OCI-M1 (cell line): ENCODE data around the gene ZRANB3.

Source experiments
- DNase-seq: peaks from one replicate; lab custom pipeline; 2025; lab: John Stamatoyannopoulos, UW

The ZRANB3 gene

DNA sequence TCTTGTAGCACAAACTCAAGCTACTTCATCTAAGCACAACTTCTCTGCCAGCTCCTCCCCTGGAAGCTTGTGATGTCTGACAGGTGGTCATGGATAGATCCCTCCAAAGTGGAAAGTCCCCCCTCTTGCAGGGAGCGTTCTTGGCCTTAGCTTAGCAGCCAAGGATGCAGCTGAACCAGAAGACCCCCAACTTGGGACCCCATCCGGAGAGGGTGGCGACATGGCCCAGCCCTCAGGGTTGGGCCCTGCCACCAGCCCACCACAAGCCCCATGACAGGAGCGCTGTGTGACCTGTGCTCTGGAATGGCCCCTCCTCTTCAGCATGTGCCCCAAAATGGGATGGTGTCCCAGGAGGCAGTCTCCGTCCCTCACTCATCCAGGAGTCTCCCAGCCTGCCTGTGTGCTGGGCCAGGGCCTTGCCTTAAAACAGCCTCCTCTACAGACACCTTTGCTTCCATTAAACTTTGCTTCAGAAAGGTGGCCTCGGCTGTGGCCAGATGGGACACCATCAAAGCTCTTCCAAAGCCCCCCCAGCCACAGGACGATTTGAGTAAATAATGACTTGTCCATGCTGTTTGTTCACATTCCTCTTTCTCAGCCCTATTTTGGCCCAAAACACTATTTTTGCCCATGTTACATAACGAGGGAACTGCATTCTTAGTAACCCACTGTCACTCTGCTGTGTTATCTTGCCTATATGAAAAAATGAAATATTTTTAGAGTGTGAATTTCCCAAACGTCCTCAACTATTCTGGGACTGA, 356.8 kb downstream of the ZRANB3 start:
- DNase-seq = no peak

DNA sequence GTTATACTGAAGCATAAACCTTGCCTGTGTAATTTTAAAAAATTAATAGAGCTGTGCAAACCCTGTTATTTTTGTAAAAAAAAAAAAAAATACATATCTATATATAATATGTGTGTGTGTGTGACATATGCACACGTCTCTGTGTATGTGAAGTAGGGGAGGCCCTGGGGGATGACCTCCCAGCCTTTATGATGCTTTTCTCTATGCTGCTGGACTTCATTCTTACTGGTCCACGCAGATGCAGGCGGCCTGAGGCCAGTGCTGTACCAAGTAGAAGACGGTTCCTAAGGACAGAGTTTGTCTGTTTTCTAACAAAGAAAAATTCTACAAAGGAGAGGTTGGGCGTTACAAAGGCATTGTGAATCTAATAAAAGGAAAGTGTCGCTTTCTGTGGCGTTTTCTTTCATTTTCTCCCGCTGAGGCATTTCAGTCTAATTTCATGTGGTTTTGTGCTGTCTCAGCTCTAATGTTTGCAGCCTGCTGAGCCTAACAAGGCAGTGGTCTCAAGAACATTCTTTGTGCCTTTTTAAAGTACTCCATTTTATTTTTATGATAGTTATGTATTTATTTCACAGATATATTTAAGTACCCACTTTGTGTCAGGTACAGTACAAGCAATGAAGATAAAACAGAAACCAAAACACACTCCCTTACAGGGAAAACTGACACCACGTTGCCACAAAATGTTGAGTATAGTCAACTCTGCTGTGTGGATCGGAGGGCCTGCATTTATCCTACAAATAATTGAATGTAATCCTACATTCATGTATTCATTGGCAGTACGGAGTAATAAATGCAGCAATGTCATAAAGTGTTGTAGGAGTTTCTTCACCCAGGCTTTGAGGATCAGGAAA, 360.9 kb downstream of the ZRANB3 start:
- DNase-seq = no peak

DNA sequence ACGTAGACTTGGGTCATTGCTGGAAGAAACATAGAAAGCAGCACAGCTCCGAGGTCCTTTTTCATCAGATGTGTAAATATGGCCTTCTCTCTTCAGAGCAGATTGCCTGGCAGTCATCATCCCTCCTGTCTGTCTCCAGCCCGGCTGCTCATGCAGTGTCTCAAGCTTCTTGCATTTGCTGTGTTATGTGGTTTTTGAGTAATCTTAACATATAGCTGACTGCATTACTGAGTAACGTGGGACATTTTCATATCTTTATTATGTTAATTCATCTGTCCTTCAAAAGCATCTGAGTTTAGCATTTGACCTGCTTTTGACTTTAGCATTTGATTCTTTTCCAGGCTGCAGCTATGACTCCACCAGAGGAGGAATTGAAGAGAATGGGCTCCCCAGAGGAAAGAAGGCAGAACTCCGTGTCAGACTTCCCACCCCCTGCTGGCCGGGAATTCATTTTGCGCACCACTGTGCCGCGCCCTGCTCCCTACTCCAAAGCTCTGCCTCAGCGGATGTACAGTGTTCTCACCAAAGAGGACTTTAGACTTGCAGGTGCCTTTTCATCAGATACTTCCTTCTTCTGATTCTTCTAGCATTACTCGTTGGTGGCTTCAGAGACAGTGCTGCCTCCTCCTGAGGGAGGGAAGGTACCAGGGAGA, 362.7 kb downstream of the ZRANB3 start:
- DNase-seq = no peak

DNA sequence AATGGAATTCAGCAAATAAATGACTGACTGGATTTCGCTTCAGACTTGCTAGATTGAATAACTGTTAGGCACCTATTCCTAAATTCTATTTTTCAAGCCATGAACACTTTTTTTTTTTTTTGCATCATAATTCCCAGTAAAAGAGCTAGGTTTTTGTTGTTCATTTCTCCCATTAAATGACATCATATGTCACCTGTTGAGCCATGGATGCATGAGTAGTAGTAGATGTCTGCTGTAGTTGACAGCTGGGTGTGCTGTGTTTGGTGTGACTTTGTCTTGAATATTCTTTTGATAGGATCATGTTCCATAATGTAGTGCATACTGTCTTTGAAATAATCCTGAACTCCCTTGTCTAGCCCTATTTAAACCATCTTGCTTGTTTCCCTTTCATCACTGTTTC, 363.7 kb downstream of the ZRANB3 start:
- no peak for DNase-seq

DNA sequence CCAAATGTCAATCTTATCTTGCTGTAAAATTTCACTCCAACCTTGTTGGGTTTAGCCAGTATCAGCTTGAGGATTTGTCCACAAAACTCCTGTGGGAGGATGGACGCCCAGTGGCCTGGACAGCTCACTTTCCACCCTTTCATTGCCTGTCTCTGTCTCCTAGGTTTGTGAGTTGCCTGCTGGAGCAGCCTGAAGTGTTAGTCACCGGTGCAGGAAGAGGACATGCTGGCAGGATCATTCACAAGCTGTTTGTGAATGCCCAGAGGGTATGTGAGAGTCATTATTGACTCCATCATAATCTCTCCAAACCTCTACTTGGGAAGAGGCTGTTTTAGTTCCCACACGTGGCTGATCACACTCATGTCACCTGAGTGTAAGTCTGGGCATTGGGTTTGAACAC, 366.6 kb downstream of the ZRANB3 start:
- DNase-seq = no peak

DNA sequence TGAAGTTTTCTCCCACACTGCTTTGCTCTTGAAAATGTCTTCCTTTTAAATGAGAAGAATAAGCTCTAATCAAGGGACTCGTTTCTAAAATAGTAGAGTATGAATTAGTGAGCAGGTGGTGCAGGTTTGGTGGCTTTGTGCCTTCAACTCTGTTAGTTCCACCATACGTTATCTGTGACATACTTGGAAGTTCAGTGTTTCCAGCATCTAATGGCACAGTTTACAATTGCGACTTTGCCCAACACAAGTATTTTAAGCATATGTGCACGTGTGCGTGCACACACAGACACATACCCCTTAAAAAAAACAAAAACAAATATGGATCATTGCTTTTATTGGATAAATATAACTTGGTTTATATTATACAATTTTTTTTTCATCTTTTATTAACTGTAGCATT, 367.1 kb downstream of the ZRANB3 start:
- DNase-seq = no peak

DNA sequence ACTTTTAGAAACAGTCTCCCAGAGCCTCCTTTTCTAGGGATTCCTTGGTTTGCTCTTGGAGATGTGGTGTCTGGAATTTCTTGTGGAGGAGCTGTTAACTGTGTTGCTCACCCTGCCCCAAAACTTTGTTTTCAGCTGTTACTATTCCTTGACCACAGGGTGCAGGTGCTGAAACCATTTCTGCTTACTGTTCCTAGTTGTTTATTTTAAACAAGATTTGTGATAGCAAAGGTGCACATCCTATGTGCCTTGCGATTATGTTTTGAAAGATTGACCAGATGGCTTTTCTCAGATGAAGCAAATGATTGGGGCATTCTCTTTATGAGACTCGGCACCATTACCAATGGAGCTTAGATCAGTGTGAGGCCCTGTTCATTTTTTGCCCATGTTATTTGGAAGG, 367.7 kb downstream of the ZRANB3 start:
- no peak for DNase-seq

DNA sequence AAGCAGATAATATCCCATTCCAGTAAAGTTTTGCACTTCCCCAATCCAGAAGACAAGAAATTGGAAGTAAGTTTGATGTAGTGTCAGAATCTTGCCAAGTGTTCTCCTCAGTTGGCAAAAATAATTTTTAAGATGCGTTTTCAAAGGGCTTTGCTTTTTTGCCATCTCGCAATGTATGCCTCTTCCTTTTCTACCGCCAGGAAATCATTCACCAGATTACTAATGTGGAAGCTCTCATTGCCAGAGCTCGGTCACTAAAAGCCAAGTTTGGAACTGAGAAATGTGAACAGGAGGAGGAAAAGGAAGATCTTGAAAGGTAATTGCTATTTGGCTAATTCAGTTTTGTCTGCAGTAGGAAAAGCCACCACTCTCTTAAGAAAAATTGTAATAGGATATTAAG, 368.2 kb downstream of the ZRANB3 start:
- DNase-seq = no peak

DNA sequence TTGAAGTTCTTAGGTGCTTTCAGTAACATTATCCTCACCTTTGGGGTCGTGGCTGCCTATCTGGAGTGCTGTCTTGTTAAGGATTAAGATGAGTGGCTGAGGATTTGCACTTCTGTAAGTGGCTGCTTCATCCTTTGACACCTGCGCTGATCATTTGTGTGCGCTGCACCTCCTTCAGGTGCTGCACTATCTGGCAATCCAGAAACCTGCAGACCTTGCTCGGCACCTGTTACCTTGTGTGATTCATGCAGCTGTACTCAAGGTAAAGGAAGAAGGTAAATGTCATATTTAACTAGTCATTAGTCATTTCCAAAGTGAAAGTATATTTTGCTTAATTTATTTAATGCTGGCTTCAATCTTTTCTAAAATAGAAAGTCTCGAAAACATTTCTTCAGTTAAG, 368.6 kb downstream of the ZRANB3 start:
- no peak for DNase-seq

DNA sequence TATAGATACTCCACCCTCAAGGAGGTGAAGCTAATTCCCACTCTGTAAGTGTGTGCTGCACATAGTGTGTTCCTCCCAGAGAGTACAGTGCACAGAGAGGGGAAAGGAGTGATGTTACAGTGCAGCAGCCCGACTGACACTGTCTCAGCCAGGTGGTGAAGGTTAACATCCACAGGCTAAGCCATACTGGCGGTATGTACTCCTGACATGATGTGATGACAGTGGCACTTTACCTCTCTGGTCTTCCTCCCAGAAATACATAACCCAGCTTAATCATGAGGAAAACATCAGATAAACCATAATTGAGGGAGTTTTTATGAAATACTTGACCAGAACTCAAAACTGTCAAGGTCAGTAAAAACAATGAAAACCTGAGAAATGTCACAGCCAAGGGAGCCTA, 371.8 kb downstream of the ZRANB3 start:
- DNase-seq = no peak

DNA sequence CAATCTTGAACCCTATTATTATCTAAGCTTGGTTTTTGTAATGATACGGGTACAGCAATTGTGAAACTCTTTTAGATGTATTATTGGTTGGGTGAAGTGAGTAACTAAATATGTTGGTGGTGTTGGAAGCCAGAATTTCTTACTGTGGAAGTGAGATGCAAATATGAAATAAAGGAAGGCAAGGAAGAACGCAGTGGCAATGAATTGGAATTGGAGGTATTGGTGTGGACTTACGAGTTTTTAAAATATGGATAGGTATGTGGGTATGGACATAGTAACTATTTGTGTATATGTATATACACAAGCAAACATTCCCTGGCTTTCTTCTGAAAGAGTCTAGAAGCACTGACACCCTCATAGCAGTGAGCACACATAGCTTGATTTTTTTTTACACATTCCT, 373.2 kb downstream of the ZRANB3 start:
- no peak for DNase-seq

DNA sequence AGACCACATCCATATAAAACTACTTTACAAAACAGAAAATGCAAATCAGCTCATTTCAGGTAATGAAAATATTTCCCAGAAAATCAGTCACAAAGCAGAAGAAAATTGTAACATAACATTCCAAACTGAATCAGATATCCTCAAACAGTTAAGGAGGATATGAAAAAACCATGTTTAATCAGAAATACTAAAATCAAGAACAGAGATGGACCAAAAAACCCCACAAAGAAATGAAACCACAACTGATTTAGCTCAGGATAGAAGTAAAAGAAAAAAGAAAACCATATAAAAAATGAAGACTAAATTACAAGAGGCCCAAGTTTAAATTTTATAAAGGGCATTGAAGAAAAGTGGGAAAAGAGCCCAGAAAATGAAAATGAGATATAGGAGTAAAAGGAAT, 376.1 kb downstream of the ZRANB3 start:
- DNase-seq = no peak

DNA sequence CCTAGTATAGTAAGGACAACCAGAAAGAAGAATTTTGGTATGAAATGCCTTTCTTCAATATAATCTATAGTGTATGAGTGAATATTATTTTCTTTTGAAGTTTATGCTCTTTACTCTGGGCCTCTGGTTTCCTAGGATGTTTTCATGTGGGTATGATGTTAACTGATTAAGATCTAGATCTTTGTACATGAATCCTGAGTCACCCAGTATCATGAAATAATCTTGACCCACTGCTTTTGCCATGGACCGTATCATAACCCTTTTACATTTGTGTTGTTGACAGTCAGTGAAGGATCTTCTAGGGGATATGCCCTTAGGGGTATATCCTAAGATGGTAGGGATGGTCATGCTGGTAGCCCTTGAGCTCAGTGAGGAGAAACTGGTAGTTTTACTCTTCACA, 378.7 kb downstream of the ZRANB3 start:
- DNase-seq = no peak

DNA sequence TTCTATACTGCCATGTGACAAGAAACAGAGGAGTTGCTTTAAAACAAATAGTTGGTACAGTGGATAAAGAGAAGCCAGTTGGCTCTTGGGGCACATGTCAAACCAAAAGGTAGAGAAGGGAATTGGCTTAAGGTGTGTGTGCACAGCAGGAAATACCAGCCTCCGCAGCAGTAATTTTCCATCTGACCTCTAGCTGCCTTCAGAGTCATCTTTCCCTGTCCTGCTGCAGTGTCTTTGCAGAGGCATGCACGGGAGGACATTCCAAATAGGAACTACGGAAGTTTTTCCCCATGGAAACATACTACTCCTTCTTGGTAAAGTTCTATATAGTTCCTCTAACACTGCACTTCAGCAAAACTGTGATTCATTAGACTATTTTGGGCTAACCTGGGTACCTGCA, 379.4 kb downstream of the ZRANB3 start:
- DNase-seq = no peak

DNA sequence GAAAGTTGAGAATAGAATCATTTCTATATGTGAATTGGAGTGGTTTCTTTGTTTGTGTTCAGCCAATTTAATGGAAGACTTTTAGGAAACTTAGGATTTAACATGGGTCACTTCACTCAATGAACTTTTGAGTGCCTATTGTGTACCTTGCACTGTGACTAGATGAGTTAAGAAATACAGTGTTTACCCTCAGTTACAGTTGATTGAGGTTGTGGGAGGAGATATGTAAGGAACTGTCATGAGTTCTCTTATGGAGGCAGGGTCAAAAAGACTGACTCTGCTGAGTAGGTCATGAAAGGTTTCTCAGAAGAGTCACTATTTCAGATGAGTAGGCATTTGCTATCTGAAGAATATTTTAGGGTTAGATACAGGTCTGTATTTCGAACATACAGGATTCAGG, 380.3 kb downstream of the ZRANB3 start:
- DNase-seq = no peak

DNA sequence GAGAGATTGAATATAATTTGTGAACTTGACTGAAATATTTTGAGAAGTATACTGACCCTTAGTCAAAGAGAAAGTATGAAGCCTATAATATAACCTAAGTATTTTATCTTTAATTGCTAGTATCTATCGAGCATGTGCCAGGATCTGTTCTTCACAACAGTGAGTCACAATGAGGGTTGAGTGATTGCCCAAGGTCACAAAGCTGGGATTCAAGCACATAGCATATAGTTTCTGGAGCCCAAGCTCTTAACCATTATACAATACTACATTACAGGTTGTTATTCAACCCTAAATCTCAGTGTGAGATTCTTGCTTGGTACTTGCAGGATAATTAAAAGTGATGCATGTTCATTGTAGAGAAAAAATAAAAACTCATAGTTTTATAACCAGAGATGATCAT, 381.8 kb downstream of the ZRANB3 start:
- DNase-seq = no peak

DNA sequence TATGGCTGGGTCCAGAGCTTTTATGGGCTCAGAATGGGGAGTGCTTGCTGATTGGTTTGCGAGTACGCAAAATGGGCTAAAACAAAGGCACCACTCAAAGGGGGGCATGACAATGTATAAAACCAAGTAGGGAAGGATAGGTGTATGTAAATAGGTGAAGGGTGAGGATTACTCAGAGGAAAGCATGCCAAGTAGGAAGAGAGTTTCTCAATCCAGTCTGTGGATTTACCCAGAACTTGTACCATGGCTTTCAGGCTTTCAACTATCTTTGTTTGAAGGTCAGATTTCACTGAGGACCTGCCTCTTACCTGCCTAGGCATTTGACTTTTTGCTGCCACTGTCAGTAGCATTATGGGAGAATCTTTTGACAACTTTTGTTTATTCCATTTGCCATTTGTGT, 386.7 kb downstream of the ZRANB3 start:
- DNase-seq = no peak

DNA sequence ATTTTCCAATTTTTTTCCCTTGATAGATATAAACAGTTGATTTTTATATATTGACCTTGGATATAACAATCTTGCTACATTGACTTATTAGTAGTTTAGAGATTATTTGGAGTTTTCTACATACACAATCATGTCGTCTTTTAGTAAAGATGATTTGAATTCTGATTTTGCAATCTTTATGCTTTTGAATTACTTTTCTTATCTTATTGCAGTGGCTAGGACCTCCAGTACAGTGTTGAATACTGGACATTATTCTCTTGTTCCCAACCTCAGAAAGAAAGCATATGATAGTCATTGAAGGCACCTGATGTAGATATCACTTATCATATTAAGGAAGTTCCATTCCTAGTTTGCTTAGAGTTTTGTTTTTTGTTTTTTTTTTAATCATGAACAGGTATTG, 388.7 kb downstream of the ZRANB3 start:
- no peak for DNase-seq

DNA sequence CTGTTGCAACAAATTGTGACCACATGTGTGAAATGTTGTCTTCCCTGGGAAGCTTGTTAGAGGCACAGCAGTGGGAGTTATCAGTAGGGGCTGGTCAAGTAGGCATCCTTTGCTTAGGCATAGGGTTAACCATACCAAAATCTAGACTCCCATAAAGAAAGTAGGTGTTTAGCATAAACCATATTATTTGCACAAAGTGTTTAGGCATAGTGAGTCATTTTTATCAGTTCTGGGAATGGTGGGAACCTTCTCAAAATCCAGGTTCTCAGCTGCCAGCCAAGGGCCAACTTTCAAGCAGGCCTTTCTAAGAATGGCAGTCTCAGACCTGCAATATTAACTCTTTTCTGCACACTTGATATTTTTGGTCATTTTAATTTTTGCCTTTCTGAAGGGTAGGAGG, 390.4 kb downstream of the ZRANB3 start:
- DNase-seq = no peak

DNA sequence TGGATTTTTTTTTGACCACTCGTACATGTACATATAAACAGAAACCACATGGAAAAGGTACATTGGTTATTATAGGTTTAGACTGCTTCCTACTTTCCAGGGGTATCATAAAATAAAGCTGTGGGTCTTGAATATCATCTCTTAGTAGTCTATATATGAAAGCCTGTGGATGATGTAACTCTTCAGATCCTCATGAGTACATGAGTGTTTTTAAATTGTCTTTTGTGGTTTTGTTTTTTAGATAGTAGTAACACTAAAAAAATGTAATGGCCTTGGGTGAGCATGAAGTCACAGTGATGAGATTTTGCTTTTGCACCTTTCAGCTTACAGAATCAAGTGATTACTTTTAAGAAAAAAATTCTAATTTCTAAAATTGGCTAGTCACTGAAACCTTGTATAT, 398.7 kb downstream of the ZRANB3 start:
- peak; percentile 59 for DNase-seq

DNA sequence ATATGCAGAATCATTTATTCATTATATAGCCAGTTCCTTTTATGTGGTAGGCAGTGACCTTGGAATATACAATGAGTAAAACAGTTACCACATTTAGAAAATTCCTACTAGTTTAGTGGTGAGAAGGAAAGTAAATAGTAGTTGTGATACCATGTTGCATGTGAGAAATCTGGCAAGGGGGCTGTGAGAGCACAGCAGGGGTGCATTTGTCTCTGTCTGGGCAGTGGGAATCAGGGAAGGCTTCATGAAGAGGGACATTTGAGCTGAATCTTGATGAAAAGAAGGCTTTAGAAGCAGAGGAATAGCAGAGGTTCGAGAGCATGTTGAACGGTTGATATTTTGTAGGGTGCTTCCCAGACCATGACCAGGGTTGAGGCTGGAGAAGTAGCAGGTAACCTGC, 400.3 kb downstream of the ZRANB3 start:
- no peak for DNase-seq

DNA sequence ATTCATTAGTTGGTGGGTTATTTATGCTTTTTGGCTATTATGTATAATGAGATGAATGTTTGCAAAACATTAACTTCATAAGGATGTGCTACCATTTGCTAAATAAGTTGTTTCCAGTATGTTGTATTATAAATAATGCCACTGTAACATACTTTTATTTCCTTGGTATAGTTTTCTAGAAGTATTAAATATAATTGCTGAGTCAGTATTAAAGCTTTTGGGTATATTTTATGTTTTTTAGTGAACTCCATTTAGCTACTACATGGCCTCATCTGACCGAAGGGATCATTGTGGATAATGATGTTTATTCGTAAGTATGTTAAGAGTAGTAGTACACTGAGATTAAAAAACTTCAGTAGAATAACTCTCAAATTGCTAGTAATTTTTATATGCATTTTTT, 405.1 kb downstream of the ZRANB3 start:
- DNase-seq = no peak
